Effector memory CD4-positive, alpha-beta T cell (primary cell): ENCODE results near the gene PRUNE1.

Source experiments
- DNase-seq, 3 donors: peaks; one replicate each; pipeline ENCODE4 v3.0.0-alpha.2; 2020
- H3K27ac ChIP-seq: 2 replicates; pipeline ENCODE4 v1.7.0; 2013; ENCODE audit warnings: mild to moderate bottlenecking, low read length, moderate library complexity; ENCODE audit not compliant: insufficient read depth, poor library complexity, severe bottlenecking
- H3K27me3 ChIP-seq: replicated peaks from 2 replicates; pipeline ENCODE4 v1.7.0; 2013; ENCODE audit warnings: mild to moderate bottlenecking, low read length; ENCODE audit not compliant: insufficient read depth, control insufficient read depth, poor library complexity, severe bottlenecking
- H3K36me3 ChIP-seq: 2 replicates; pipeline ENCODE4 v1.7.0; 2013; ENCODE audit warnings: mild to moderate bottlenecking, low read length, moderate library complexity; ENCODE audit not compliant: control insufficient read depth, insufficient read depth
- H3K4me1 ChIP-seq: 2 replicates; pipeline ENCODE4 v1.7.0; 2013; ENCODE audit warnings: low read length, mild to moderate bottlenecking; ENCODE audit not compliant: control insufficient read depth, insufficient read depth, poor library complexity, severe bottlenecking
- H3K4me3 ChIP-seq: 2 replicates; pipeline ENCODE4 v1.7.0; 2013; ENCODE audit warnings: low read length, low read depth, mild to moderate bottlenecking; ENCODE audit not compliant: insufficient read depth, poor library complexity, severe bottlenecking
- H3K9me3 ChIP-seq: 2 replicates; pipeline ENCODE4 v1.7.0; 2013; ENCODE audit warnings: mild to moderate bottlenecking, low read length, moderate library complexity; ENCODE audit not compliant: control insufficient read depth
- total RNA-seq, 3 donors: gene quantifications; one replicate each; lab custom pipeline; 2026; lab: John Stamatoyannopoulos, UW

PRUNE1 gene
- total RNA-seq: 13.3 to 20.5 (median 14.4) reads per million in 3 donors

DNA sequence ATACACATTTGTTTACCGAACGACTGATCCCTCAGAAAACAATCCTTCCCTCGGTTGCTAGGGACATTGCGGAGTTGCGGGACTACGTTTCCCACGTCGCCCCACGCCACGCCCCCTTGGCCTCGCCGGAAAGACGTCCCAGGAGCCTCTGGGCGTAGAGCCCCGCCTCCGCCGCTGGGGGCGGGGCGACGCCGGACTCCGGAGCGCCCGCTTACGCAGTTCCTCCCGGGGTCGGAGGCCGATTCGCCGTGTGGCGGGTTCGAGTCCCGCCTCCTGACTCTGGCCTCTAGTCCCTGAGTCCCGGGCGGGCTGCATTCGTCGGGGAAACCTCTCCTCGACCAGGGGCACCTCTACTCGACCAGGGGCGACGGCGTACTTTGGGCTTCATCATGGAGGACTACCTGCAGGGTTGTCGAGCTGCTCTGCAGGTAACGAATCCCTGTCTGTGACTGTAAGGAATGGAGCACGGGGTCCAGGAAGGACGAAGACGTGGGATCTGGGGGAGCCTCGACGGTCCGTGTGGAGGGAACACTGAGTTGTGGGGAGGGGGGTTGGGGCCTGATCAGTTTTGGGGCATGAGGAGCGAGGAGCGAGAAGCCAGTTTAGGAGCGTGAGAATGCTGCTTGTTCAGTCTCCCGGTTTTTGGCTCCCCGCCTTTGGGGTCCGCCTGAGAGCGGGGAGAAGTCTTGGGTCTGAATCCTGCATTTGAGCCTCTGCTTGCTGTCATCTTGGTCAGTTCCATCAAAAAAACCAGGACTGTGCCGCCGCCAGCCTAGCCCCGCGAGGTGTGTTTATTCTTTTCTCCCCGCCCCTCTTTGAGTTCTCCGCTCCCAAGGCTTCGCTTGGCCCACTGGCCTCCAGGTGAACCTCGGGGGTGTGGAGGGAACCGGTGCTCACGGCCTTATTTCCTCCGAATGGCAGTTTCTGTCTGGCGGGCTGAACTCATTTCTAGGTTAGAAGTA lies at the start of gene PRUNE1:
Gene PRUNE1, plus strand, starts transcription at position 206 of the 962 bp plus-strand sequence. Its CDS starts 184 bp downstream, at position 390.
- DNase-seq: peak; percentile 94 to 96 (median 95)
- Histone ChIP-seq H3K36me3 (no peaks in the 10 kb centered on the region), H3K27ac (peak within 1 kb of the TSS; percentile 94), H3K4me1 (peaks cover 34% of the 10 kb centered on the region), H3K4me3 (peak within 1 kb of the TSS; percentile 80), H3K9me3 (no peaks in the 10 kb centered on the region), H3K27me3 (no peaks in the 10 kb centered on the region)

DNA sequence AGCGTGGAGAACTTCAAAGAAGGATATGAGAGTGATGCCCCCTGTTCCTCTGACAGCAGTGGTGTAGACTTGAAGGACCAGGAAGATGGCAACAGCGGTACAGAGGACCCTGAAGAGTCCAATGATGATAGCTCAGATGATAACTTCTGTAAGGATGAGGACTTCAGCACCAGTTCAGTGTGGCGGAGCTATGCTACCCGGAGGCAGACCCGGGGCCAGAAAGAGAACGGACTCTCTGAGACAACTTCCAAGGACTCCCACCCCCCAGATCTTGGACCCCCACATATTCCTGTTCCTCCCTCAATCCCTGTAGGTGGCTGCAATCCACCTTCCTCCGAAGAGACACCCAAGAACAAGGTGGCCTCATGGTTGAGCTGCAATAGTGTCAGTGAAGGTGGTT lies 47.6 kb upstream of the PRUNE1 start:
- no peaks in the 10 kb centered on the region for H3K4me1 ChIP-seq
- H3K27me3 ChIP-seq: no peaks in the 10 kb centered on the region
- DNase-seq: no peak
- no peak overlapping the region for H3K4me3 ChIP-seq
- no peak overlapping the region for H3K27ac ChIP-seq
- peaks cover 67% of the 10 kb centered on the region for H3K36me3 ChIP-seq
- no peaks in the 10 kb centered on the region for H3K9me3 ChIP-seq

DNA sequence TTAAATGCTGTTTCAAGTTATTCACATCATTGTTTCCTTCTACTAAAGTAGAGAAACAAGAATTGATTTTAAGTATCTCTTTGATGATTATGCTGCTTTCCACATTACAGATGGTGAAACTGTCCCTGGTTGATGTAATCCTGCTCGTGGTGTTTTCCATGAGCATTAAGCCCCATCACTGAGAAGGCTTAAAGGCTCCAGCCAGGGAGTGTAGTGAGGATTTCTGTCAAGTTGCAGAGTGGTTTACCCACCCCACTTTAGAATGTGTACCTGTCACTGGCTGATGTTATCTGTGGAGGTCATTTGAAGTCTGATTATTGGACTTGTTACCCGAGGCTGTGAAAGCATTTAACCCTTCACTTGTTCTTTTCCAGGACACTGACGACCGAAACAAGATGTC lies 46.5 kb upstream of the PRUNE1 start:
- Histone ChIP-seq H3K4me1 (no peaks in the 10 kb centered on the region), H3K27ac (no peak overlapping the region), H3K27me3 (no peaks in the 10 kb centered on the region), H3K36me3 (peaks cover 75% of the 10 kb centered on the region), H3K9me3 (no peaks in the 10 kb centered on the region), H3K4me3 (no peak overlapping the region)
- DNase-seq: no peak

- Histone ChIP-seq H3K4me1 (no peaks in the 10 kb centered on the region), H3K27me3 (no peaks in the 10 kb centered on the region), H3K9me3 (no peaks in the 10 kb centered on the region), H3K4me3 (no peak overlapping the region), H3K27ac (no peak overlapping the region), H3K36me3 (peaks cover 88% of the 10 kb centered on the region)
- no peak for DNase-seq
Observed at GRCh38 chr1:150963321-150964163, 44.7 kb upstream of the PRUNE1 start.

- DNase-seq: no peak
- Histone ChIP-seq H3K9me3 (no peaks in the 10 kb centered on the region), H3K4me3 (no peak overlapping the region), H3K36me3 (peaks cover 87% of the 10 kb centered on the region), H3K27me3 (no peaks in the 10 kb centered on the region), H3K4me1 (no peaks in the 10 kb centered on the region), H3K27ac (no peak overlapping the region)
Observed at GRCh38 chr1:150964164-150964489, 44.1 kb upstream of the PRUNE1 start.

DNA sequence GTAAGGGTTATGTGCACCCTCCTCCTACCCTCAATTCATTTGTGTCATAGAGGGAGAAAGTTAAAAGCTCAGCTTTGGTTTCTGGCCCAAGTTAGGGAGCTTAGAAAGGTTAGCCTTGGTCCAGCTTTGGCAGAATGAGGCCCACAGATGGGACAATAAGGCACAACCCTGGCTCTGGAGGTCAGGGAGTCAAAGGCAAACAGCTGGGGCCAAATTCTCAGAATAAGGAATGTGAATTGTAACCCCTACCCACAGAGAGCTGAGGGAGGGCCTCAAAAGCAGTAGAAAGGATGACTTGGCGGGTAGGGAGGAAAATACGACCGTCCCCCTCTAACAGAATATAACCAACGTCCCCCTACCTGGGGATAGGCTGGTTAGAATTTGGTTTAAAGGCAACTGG lies 42.6 kb upstream of the PRUNE1 start:
- Histone ChIP-seq H3K9me3 (no peaks in the 10 kb centered on the region), H3K27me3 (no peaks in the 10 kb centered on the region), H3K4me1 (no peaks in the 10 kb centered on the region), H3K4me3 (no peak overlapping the region), H3K27ac (no peak overlapping the region), H3K36me3 (peaks cover 77% of the 10 kb centered on the region)
- DNase-seq: no peak

- H3K27ac ChIP-seq: no peak overlapping the region
- no peak overlapping the region for H3K4me3 ChIP-seq
- H3K27me3 ChIP-seq: no peaks in the 10 kb centered on the region
- H3K36me3 ChIP-seq: peaks cover 73% of the 10 kb centered on the region
- DNase-seq: no peak
- no peaks in the 10 kb centered on the region for H3K4me1 ChIP-seq
- H3K9me3 ChIP-seq: no peaks in the 10 kb centered on the region
Observed at GRCh38 chr1:150966011-150966410, 42.2 kb upstream of the PRUNE1 start.

GRCh38 chr1:150967936-150968335 lies 40.3 kb upstream of the PRUNE1 start:
- no peak overlapping the region for H3K4me3 ChIP-seq
- H3K36me3 ChIP-seq: peaks cover 57% of the 10 kb centered on the region
- no peak overlapping the region for H3K27ac ChIP-seq
- peaks cover 9% of the 10 kb centered on the region for H3K4me1 ChIP-seq
- DNase-seq: no peak
- no peaks in the 10 kb centered on the region for H3K9me3 ChIP-seq
- H3K27me3 ChIP-seq: no peaks in the 10 kb centered on the region

GRCh38 chr1:150968491-150968890 lies 39.8 kb upstream of the PRUNE1 start:
- no peak overlapping the region for H3K4me3 ChIP-seq
- no peak for DNase-seq
- H3K27ac ChIP-seq: no peak overlapping the region
- H3K9me3 ChIP-seq: no peaks in the 10 kb centered on the region
- H3K27me3 ChIP-seq: no peaks in the 10 kb centered on the region
- peaks cover 52% of the 10 kb centered on the region for H3K36me3 ChIP-seq
- peaks cover 15% of the 10 kb centered on the region for H3K4me1 ChIP-seq

DNA sequence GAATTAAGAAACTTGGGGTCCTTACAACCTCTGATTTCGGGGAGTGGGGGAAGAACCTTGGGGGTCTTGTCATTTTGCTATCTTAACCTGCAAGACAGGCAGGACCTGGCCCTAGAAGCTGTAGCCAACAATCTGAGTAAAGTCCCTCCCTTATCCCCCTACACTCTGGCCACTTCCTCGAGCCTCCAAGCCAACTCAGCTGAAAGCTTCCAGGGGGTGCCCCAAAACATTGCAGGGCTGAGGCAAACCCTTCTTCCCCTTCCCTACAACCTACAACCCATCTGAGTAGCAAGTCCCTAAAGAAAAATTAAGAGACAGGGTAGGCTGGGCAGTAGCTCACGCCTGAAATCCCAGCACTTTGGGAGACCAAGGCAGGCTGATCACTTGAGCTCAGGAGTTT lies 38.6 kb upstream of the PRUNE1 start:
- Histone ChIP-seq H3K4me3 (no peak overlapping the region), H3K27ac (no peak overlapping the region), H3K9me3 (no peaks in the 10 kb centered on the region), H3K4me1 (peaks cover 17% of the 10 kb centered on the region), H3K27me3 (no peaks in the 10 kb centered on the region), H3K36me3 (peaks cover 42% of the 10 kb centered on the region)
- DNase-seq: no peak
